GM21526 (cell line): ENCODE results near the gene GABRB1.
A peak's percentile ranks its signal among the peaks of the same experiment; 100 is the strongest.

Source experiments
- ATAC-seq: cut with Tn5 transposase; IDR thresholded peaks from one replicate; pipeline ENCODE4 v1.9.1; 2021; ENCODE audit warnings: moderate library complexity; ENCODE audit not compliant: unreplicated experiment, low FRiP score

The GABRB1 gene

DNA sequence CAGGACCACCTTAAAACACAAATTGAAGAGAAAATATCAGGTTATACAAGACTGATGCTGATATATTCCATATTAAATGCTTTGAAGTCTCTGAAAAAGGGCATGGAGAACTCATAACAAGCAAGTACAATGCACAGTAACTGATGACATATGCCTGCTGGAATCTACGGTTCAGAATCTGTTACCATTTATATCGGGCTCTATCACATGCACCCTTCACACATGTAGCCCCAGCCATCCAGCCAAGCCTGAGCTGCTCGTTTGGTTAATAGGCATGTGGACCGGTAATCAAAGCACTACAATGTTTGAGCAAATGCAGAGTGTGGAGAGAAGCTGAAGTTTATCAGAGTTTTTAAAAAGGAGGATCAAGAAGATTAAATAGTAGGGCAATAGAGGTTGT, 420.3 kb downstream of the GABRB1 start:
- no peak for ATAC-seq

DNA sequence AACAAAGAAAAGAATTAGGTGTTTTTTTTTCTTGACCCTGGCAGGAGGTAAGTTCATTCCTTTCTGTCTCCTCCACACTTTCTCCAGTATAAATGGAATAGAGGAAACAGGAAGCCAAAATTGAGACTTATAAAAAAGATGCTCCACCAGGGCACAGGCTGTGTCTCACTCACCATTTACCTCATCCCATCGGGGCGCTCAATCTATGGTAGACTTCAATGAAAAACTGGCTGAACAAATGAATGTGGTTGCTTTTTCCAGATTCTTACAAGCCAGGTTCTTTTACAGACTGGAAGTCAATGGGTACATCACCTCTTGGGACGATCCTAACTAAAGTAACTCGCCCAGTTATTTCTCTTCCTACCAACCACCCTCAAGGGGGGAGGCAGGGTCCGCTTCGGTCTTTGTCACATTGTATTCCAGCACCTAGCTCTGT, 431.4 kb downstream of the GABRB1 start:
- peak; percentile 30 for ATAC-seq

DNA sequence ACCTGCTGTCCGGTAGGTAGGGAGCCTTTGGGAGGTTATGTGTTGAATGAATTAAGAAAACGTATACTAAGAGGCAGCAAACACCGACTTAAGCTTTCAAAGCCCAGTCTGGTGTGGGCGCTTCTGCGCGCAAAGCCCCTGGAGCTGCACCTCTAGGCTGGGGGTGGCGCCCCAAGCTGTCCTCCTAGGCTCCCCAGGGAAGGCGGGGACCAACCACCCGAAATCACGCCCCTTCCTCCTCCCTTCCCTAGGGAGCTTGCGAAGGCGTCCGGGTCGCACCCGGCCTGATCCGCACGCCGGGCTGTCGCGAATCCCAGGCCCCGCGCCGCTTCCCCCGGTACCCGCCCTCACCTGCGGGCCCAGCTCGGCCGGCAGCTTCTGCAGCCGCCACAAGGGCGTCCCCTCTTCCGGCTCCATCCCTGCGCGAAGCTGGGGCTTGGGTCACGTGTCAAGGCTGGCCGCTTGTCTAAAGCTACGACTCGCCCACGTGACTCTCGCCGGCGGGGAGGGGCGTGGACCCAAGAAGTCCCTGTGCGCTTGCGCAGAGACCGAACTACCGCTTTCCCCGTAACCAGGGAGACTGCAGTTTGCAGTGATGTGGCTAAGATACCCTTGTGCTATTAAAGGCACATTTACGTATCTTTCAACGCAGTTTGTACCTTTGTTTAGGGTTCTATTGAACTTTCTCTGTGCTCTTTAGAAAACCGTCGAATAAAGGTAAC, 432.0 kb downstream of the GABRB1 start, which contains the start of gene COMMD8:
COMMD8 (minus strand) TSS at position 468 of the 722 bp plus-strand sequence; CDS start at position 417, 51 bp downstream.
- peak; percentile 89 for ATAC-seq

DNA sequence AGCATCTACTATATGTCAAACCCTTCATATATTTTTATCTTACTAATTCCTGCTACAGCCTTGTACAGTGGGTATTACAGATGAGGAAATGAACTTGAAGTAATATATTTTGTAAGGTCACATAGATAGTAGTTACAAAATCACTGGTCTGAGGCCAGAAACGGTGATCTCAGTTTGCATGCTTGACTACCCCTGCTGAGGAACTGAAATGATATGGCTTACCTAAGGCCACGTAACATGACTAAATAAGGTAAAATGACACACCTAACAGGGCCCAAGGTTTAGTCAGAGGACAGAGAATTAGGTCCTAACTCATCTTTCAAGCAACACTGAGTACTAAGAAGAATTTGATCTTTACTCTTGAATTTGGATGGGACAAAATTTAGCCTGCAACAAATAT, 433.6 kb downstream of the GABRB1 start:
- ATAC-seq, result peak; percentile 36

GRCh38 chr4:47466056-47466785, 434.9 kb downstream of the GABRB1 start:
- ATAC-seq, result no peak

DNA sequence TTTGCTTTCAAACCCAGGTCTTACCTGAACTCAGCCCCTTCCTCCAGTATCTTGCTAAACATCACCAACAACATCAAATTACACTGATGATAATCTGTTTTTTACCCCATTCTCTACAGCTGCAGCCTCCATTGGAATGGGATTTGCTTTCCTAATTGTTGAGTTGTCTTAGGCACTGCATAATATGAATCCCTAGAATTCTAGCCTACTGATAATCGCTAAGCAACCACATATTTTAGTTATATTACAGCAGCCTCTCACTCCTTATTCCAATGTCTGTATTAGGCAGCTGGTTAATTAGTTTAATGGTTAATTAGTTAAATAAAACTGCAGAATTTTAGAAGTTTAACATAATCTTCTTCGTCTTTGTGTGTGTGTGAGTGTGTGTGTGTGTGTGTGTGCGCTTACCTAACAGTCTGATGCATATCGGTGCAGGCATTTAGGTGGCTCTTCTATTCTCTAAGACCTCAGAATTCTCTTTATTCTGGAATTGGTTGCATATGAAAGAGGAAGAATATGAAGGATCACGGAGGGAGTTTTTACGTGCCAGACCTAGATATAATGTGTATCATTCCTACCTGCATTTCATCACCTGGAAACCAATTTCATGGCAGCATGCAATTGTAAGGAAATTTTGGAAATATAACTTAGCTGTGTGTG, 437.5 kb downstream of the GABRB1 start:
- ATAC-seq, result no peak

- ATAC-seq, result no peak
These were observed 438.6 kb downstream of the GABRB1 start for GRCh38 chr4:47469951-47470350.

- ATAC-seq, result no peak
These were observed 439.7 kb downstream of the GABRB1 start for GRCh38 chr4:47471064-47471463.

DNA sequence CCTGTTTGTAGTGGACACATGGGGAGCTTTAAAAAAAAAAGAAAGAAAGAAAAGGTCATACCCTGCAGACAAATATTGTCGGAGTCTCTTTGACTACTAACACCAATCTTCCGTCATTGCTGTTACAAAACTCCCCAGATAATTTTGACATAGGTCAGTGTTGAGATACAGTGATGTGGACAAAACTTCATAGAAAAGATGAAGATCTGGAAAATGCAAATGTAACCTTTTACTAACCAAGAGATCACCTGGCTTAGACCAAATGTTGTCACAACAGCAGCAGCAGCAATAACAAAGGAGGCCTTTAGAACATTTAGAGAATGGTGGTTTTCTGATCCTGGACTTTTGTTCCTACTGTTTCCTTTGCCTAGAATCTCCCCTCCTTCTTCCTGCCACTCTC, 440.2 kb downstream of the GABRB1 start:
- no peak for ATAC-seq

DNA sequence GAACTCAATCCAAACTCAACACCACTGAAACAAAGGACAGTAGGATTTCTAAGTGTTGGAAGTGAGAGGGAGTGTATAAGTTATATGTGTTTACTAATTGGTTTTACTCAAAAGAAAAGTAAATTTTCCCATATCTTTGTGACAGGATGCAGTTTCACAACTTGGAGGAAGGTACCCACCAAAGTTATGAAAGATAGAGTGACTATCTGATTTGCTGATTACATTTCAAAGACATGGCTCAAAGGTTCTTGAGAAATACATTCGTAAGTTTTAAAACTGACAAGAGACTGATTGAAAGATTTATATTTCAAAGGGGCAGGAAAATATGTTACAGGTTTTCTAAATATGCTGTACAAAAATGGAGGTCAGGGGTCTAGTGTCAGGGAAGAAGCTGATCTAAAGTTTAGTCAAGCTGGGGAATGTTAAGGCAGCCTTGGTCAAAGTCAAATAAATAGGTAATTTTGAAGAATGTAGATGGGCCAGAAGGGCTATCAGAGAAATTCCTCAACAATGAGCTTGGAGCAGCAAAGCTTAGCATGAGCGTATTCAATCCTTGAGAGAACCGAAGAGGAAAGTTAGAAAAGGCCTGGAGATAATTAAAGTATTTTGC, 441.9 kb downstream of the GABRB1 start:
- ATAC-seq, result no peak

DNA sequence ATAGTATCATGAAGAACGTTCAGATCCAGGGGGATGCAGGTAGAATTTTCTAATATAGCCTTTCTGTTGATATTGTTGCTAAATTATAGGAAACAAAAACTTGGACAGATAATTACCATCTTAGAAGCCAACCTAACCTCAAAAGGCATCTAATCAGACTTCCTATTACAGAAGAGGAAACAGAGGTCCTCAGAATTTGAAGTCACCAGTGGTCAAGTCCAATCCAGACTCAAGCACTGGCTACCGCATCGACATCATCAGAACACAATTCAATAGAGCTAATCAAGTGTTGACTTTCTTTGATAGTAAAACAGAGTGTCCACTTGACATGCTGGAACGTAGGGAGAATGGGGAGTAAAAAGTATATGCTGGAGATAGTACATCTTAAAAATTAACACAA, 443.4 kb downstream of the GABRB1 start:
- ATAC-seq, result no peak

DNA sequence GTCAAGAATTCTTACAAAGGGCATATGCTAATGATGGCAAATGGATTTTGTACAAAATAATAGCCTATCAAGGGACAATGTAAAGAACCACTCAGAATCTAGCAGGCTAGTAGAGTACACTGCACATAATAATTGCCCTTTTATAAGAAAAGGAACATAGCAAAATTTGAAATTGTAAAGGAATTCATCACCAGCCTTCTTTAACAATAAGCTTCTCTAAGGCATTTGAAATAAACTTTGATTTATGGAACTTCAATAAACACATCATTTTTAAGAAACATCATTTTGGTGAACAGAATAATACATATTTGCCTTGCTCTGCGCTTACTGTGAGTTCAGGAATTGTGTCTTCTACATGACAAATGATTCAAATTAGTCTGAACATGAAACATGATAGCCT, 444.0 kb downstream of the GABRB1 start:
- ATAC-seq, result no peak
